Activated T-helper 1 cell treated with Interleukin-2 at 50 U/mL for 16 hours (primary cell): ENCODE data around the gene SEL1L3.

Experiments
- DNase-seq: peaks from one replicate; pipeline ENCODE4 v3.0.0-alpha.2; 2020; ENCODE audit warnings: low read depth

Gene SEL1L3

GRCh38 chr4:25792200-25792791, 70.5 kb downstream of the SEL1L3 start:
- DNase-seq: no peak

GRCh38 chr4:25790024-25790423, 72.8 kb downstream of the SEL1L3 start:
- DNase-seq: no peak

GRCh38 chr4:25788703-25789238, 74.0 kb downstream of the SEL1L3 start:
- DNase-seq: no peak

GRCh38 chr4:25786497-25787065, 76.2 kb downstream of the SEL1L3 start:
- no peak for DNase-seq

- no peak for DNase-seq
These were observed 78.8 kb downstream of the SEL1L3 start for GRCh38 chr4:25783943-25784342.

- DNase-seq: no peak
These were observed 79.7 kb downstream of the SEL1L3 start for GRCh38 chr4:25783126-25783525.

GRCh38 chr4:25782482-25782881, 80.3 kb downstream of the SEL1L3 start:
- no peak for DNase-seq

- no peak for DNase-seq
These were observed 83.8 kb downstream of the SEL1L3 start for GRCh38 chr4:25779021-25779420.

- no peak for DNase-seq
These were observed 86.0 kb downstream of the SEL1L3 start for GRCh38 chr4:25776795-25777194.

GRCh38 chr4:25775166-25775565, 87.6 kb downstream of the SEL1L3 start:
- DNase-seq: no peak

GRCh38 chr4:25773358-25773757, 89.4 kb downstream of the SEL1L3 start:
- no peak for DNase-seq

GRCh38 chr4:25771672-25772071, 91.1 kb downstream of the SEL1L3 start:
- no peak for DNase-seq

- no peak for DNase-seq
These were observed 91.9 kb downstream of the SEL1L3 start for GRCh38 chr4:25770847-25771246.

- DNase-seq: no peak
These were observed 93.5 kb downstream of the SEL1L3 start for GRCh38 chr4:25769251-25769650.

GRCh38 chr4:25767877-25768725, 94.7 kb downstream of the SEL1L3 start:
- no peak for DNase-seq

- no peak for DNase-seq
These were observed 102.2 kb downstream of the SEL1L3 start for GRCh38 chr4:25760518-25761157.

- DNase-seq: no peak
These were observed 102.7 kb downstream of the SEL1L3 start for GRCh38 chr4:25760048-25760447.

- no peak for DNase-seq
These were observed 103.7 kb downstream of the SEL1L3 start for GRCh38 chr4:25759101-25759500.

GRCh38 chr4:25757452-25757851, 105.3 kb downstream of the SEL1L3 start:
- DNase-seq: no peak

- no peak for DNase-seq
These were observed 106.3 kb downstream of the SEL1L3 start for GRCh38 chr4:25756503-25756902.

GRCh38 chr4:25755911-25756310, 106.9 kb downstream of the SEL1L3 start:
- DNase-seq: no peak

GRCh38 chr4:25753239-25753638, 109.5 kb downstream of the SEL1L3 start:
- no peak for DNase-seq

GRCh38 chr4:25750874-25751273, 111.9 kb downstream of the SEL1L3 start:
- no peak for DNase-seq
